ENCODE measurements around the gene ANKRD44. TPM values are rescaled to one million over a fixed set of nuclear protein-coding genes. Genes with fewer than 3 reads are reported as not detected.
A peak's percentile ranks its signal among the peaks of the same experiment; 100 is the strongest.

The ANKRD44 gene
- total RNA-seq, 4 donors from 2014 or later, result 24.4 to 51.8 (median 35.7) TPM

GRCh38 chr2:197308585-197308984, 2.0 kb downstream of the ANKRD44 start:
- Histone ChIP-seq H3K36me3 (no peaks in the 10 kb centered on the region), H3K9me3 (no peaks in the 10 kb centered on the region), H3K4me3 (peak overlapping the region in 1 of 2 donors; percentile 84), H3K27me3 (no peaks in the 10 kb centered on the region), H3K27ac (peak overlapping the region in 3 of 4 donors; percentile 86 to 94 (median 89)), H3K4me1 (peaks cover 0 to 54% (median 8%) of the 10 kb centered on the region in 3 donors)
- no peak for TF ChIP-seq POLR2A (IDR thresholded peaks at IDR 0.05)
- no peak for TF ChIP-seq POLR2AphosphoS5 (IDR thresholded peaks at IDR 0.05)
- no peak for TF ChIP-seq EP300 (IDR thresholded peaks at IDR 0.05)
- TF ChIP-seq, protein P1, sequence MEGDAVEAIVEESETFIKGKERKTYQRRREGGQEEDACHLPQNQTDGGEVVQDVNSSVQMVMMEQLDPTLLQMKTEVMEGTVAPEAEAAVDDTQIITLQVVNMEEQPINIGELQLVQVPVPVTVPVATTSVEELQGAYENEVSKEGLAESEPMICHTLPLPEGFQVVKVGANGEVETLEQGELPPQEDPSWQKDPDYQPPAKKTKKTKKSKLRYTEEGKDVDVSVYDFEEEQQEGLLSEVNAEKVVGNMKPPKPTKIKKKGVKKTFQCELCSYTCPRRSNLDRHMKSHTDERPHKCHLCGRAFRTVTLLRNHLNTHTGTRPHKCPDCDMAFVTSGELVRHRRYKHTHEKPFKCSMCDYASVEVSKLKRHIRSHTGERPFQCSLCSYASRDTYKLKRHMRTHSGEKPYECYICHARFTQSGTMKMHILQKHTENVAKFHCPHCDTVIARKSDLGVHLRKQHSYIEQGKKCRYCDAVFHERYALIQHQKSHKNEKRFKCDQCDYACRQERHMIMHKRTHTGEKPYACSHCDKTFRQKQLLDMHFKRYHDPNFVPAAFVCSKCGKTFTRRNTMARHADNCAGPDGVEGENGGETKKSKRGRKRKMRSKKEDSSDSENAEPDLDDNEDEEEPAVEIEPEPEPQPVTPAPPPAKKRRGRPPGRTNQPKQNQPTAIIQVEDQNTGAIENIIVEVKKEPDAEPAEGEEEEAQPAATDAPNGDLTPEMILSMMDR (IDR thresholded peaks at IDR 0.05), result no peak
- 50 to 78% methylated on average over 2 of the region's 2 CpGs for WGBS, 2 donors (ENCODE audit: low coverage in 1 of 2)
- ATAC-seq, result no peak

DNA sequence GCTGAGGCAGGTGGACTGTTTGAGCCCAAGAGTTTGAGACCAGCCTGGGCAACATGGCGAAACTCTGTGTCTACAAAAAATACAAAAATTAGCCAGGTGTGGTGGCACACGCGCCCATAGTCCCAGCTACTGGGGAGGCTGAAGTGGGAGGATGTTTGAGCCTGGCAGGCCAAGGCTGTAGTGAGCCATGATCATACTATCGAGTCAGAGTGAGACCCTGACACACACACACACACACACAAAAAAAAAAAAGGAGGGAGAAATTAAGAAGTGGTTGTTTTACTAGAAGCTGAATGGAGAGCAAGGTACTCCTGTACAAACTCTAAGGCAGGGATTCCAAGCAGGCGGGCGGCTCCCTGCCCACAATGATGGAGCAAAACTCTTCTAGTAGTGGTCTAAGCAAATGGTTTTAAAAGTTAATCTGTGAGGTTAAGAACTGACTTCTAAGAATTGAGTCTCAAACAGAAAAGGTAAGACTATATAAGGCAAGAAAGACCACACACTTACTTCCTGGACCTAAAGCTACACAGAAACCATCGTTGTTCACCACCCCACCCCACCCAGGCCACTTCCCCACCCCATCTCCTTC, 2.6 kb downstream of the ANKRD44 start:
- no peak for ATAC-seq
- Histone ChIP-seq H3K27ac (peak overlapping the region in 3 of 4 donors; percentile 86 to 94 (median 89)), H3K4me3 (no peak overlapping the region), H3K4me1 (peaks cover 0 to 54% (median 8%) of the 10 kb centered on the region in 3 donors), H3K36me3 (no peaks in the 10 kb centered on the region), H3K27me3 (no peaks in the 10 kb centered on the region), H3K9me3 (no peaks in the 10 kb centered on the region)
- 27 to 82% methylated on average over 1 to 7 of the region's 7 CpGs for WGBS, 2 donors (ENCODE audit: low coverage in 1 of 2)
- TF ChIP-seq POLR2A (IDR thresholded peaks at IDR 0.05) (no peak), POLR2AphosphoS5 (IDR thresholded peaks at IDR 0.05) (no peak), EP300 (IDR thresholded peaks at IDR 0.05) (no peak)
- TF ChIP-seq, protein P1 (IDR thresholded peaks at IDR 0.05), result no peak

DNA sequence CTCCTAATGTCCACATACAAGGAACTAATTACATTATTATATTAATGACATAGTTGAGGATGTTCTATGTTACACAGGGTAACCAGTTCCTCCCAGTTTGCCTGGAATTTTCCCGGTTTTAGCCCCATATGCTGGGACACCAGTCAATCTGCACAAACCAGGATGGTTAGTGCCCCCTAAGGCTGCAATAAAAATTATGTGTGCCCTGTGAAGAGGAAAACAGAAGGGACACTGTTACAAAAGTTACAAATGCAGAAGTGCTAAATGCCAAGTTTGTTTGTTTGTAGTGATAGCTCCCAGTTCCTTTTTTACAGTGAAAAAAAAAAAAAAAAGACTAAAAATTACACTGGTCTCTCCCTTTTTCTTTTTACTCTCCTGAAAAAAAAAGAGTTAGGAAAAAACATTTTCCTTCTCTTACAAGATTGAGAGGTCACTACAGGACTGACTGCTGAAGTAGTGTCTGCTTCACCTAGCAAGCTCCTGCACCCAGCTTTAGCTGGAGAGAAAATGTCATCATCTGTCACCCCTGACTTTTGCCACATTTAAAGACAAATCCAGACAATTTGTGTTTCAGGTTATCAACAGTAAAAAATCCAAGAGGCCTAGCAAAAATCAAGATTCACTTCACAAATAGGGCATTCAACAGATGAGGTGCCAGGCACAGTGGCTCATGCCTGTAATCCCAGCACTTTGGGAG, 3.2 kb downstream of the ANKRD44 start:
- H3K4me1 ChIP-seq, result peaks cover 0 to 54% (median 8%) of the 10 kb centered on the region in 3 donors
- TF ChIP-seq POLR2AphosphoS5 (IDR thresholded peaks at IDR 0.05), result no peak
- TF ChIP-seq POLR2A (IDR thresholded peaks at IDR 0.05), result no peak
- no peak for TF ChIP-seq EP300 (IDR thresholded peaks at IDR 0.05)
- TF ChIP-seq, protein P1 (IDR thresholded peaks at IDR 0.05), result no peak
- H3K9me3 ChIP-seq, result no peaks in the 10 kb centered on the region
- ATAC-seq, result no peak
- no peak overlapping the region for H3K4me3 ChIP-seq
- H3K27me3 ChIP-seq, result no peaks in the 10 kb centered on the region
- 60 to 78% methylated on average over 1 of the region's 1 CpG for WGBS, 2 donors (ENCODE audit: low coverage in 1 of 2)
- no peaks in the 10 kb centered on the region for H3K36me3 ChIP-seq
- peak overlapping the region in 3 of 4 donors; percentile 86 to 94 (median 89) for H3K27ac ChIP-seq

GRCh38 chr2:197306696-197307040, 3.9 kb downstream of the ANKRD44 start:
- H3K36me3 ChIP-seq, result no peaks in the 10 kb centered on the region
- TF ChIP-seq EP300 (IDR thresholded peaks at IDR 0.05) (no peak), POLR2A (IDR thresholded peaks at IDR 0.05) (no peak), POLR2AphosphoS5 (IDR thresholded peaks at IDR 0.05) (no peak)
- TF ChIP-seq, protein P1 (IDR thresholded peaks at IDR 0.05), result no peak
- H3K9me3 ChIP-seq, result no peaks in the 10 kb centered on the region
- peaks cover 0 to 54% (median 8%) of the 10 kb centered on the region in 3 donors for H3K4me1 ChIP-seq
- ATAC-seq, result no peak
- H3K27me3 ChIP-seq, result no peaks in the 10 kb centered on the region
- WGBS, 2 donors (ENCODE audit: low coverage in 1 of 2), result 51 to 52% methylated on average over 2 to 3 of the region's 3 CpGs
- H3K27ac ChIP-seq, result peak overlapping the region; percentile 1 to 89 (median 45)
- H3K4me3 ChIP-seq, result no peak overlapping the region

Measured in gastroesophageal sphincter (tissue), 4 donors.